H1 (cell line): Measurements from ENCODE around the gene ACER3. TPM values are rescaled to one million over a fixed set of nuclear protein-coding genes. Genes with fewer than 3 reads are reported as not detected.

Source experiments
- ATF2 ChIP-seq: IDR thresholded peaks from 2 replicates; pipeline ENCODE4 v1.6.1; 2012; ENCODE audit warnings: low read length, inconsistent platforms
- BRCA1 ChIP-seq: IDR thresholded peaks from 2 replicates; pipeline ENCODE4 v1.6.1; 2012; ENCODE audit warnings: low read depth, low read length, improper control_type of control experiment
- CHD1 ChIP-seq: IDR thresholded peaks from 2 replicates; pipeline ENCODE4 v1.6.1; 2012; ENCODE audit warnings: low read depth, low read length, improper control_type of control experiment
- CREB1 ChIP-seq: IDR thresholded peaks from 2 replicates; pipeline ENCODE4 v1.6.1; 2012; ENCODE audit warnings: inconsistent platforms
- CTBP2 ChIP-seq: IDR thresholded peaks from 2 replicates; pipeline ENCODE4 v1.7.0; 2011; ENCODE audit warnings: borderline replicate concordance, mild to moderate bottlenecking, moderate library complexity, mixed read lengths, low read length; ENCODE audit not compliant: insufficient read depth, insufficient read length
- EZH2 ChIP-seq: fragments of 200-600 bp; sonication (generic); IDR thresholded peaks from 2 replicates; pipeline ENCODE4 v1.7.1; 2012; ENCODE audit warnings: low read depth, mild to moderate bottlenecking, moderate library complexity, low read length, inconsistent platforms; ENCODE audit not compliant: severe bottlenecking
- FOSL1 ChIP-seq: IDR thresholded peaks from 2 replicates; pipeline ENCODE4 v1.6.1; 2011; ENCODE audit warnings: mild to moderate bottlenecking, low read depth, low read length, moderate library complexity; ENCODE audit not compliant: insufficient read depth
- GTF2F1 ChIP-seq: IDR thresholded peaks from 2 replicates; pipeline ENCODE4 v1.6.1; 2012; ENCODE audit warnings: low read depth, low read length, improper control_type of control experiment, borderline replicate concordance
- KDM1A ChIP-seq: fragments of 200-600, 300-600 bp; sonication (generic); IDR thresholded peaks from 2 replicates; pipeline ENCODE4 v1.7.1; 2016; ENCODE audit warnings: mild to moderate bottlenecking, low read length, borderline replicate concordance
- KDM4A ChIP-seq: IDR thresholded peaks from one replicate; pipeline ENCODE4 v1.7.1; 2012; ENCODE audit warnings: low read depth, mild to moderate bottlenecking, moderate library complexity, low read length, inconsistent platforms; ENCODE audit not compliant: severe bottlenecking
- KDM5A ChIP-seq: fragments of 200-600 bp; IDR thresholded peaks from 2 replicates; pipeline ENCODE4 v1.7.1; 2012; ENCODE audit warnings: mild to moderate bottlenecking, low read length, inconsistent platforms, mixed read lengths
- NRF1 ChIP-seq: IDR thresholded peaks from 2 replicates; pipeline ENCODE4 v1.6.1; 2011; ENCODE audit warnings: mild to moderate bottlenecking, low read depth, low read length, improper control_type of control experiment
- RBBP5 ChIP-seq: IDR thresholded peaks from 2 replicates; pipeline ENCODE4 v1.7.1; 2012; ENCODE audit warnings: low read depth, mild to moderate bottlenecking, inconsistent platforms, low read length, moderate library complexity, borderline replicate concordance
- RNF2 ChIP-seq: fragments of 200-900, 300-1000 bp; sonication (generic); IDR thresholded peaks from 2 replicates; pipeline ENCODE4 v1.7.1; 2016; ENCODE audit warnings: borderline replicate concordance, low read depth, mild to moderate bottlenecking, antibody characterized with exemption, low read length; ENCODE audit not compliant: poor library complexity, severe bottlenecking; ENCODE audit errors: missing control alignments
- RXRA ChIP-seq: IDR thresholded peaks from 2 replicates; pipeline ENCODE4 v1.6.1; 2011; ENCODE audit warnings: low read depth, mild to moderate bottlenecking, low read length, moderate library complexity; ENCODE audit not compliant: insufficient read depth
- SRF ChIP-seq: IDR thresholded peaks from 2 replicates; pipeline ENCODE4 v1.6.1; 2011; ENCODE audit warnings: mild to moderate bottlenecking, low read depth, low read length, moderate library complexity
- TAF7 ChIP-seq: optimal IDR thresholded peaks from 2 replicates; pipeline ENCODE3; 2011; ENCODE audit warnings: low read depth, mild to moderate bottlenecking, inconsistent platforms, low read length, moderate library complexity, borderline replicate concordance
- TEAD4 ChIP-seq: IDR thresholded peaks from 2 replicates; pipeline ENCODE4 v1.6.1; 2012; ENCODE audit warnings: low read depth, low read length, inconsistent platforms, mixed read lengths
- USF2 ChIP-seq: IDR thresholded peaks from 2 replicates; pipeline ENCODE4 v1.6.1; 2011; ENCODE audit warnings: low read length, improper control_type of control experiment
- YY1 ChIP-seq: IDR thresholded peaks from 2 replicates; pipeline ENCODE4 v1.6.1; 2011; ENCODE audit warnings: low read depth, mild to moderate bottlenecking, low read length
- polyA plus RNA-seq, 7 experiments: library from polyadenylated mRNA; depleted of rRNA in 3 of 7; stranded (reverse) in 5 of 7; unstranded in 2 of 7; fragments of >200 nt in 5 of 7; fragments of 200-250 nt in 2 of 7; gene quantifications; 1 replicate in 5 of 7; 2 replicates in 1 of 7; 4 replicates in 1 of 7; pipeline versions ENCODE4 v1.2.1 to v1.2.3, GENCODE V29; 2011 to 2013; ENCODE audit warnings: missing spikeins in 2 of 7, mixed read lengths in 2 of 7
- total RNA-seq: library from RNA; stranded (reverse); fragmentation: NEBNext Ultra II Directional; extraction: Animal tissue kit (Norgen Biotek cat#: 25700); gene quantifications from 2 replicates; pipeline ENCODE4 v1.2.1, GENCODE V29; 2021

The ACER3 gene
- total and polyA plus RNA-seq, 2 of the 8 experiments (the other 6 are each of a cell fraction or from before 2014, with no cell fraction given), result 5.7 to 16.2 TPM

GRCh38 chr11:76903325-76903724 is 42.6 kb downstream of the ACER3 start (continued):
- TF ChIP-seq RXRA (no peak), KDM5A (no peak), ATF2 (no peak), NRF1 (no peak), FOSL1 (no peak), CREB1 (0 out of 2 replicates have a peak, but pooled peaks have one; percentile 16), USF2 (no peak), RBBP5 (no peak), SRF (peak; percentile 81; the same call in 1 of the 2 replicates), EZH2 (no peak), RNF2 (no peak), KDM1A (no peak), TAF7 (no peak), GTF2F1 (no peak), BRCA1 (no peak), KDM4A (no peak), TEAD4 (no peak), YY1 (peak; percentile 47; the same call in 1 of the 2 replicates), CTBP2 (no peak), CHD1 (no peak)
